HG03064 (cell line): ENCODE results near the gene ARHGAP4.

Experiments
- ATAC-seq: cut with Tn5 transposase; IDR thresholded peaks from one replicate; pipeline ENCODE4 v1.9.1; 2021; ENCODE audit warnings: low read depth; ENCODE audit not compliant: unreplicated experiment

The ARHGAP4 gene

DNA sequence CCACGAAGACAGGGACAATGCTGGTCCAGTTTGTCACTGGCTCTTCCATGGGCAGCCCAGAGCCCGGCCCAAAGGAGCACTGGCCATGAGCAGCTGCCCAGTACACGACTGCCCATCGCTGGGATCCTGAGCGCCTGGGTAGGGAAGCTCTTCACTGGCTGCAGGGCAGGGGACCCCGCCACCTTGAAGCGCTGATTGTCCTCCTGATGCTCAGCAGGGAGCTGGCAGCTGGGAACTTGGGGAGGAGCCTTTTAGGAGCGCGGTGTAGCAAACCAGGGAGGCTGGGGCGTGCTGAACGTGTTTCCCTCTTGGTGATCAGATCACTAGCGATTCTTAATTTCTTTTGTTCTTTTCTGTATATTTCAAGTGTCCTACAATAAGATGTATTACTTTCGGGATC lies 41.9 kb downstream of the ARHGAP4 start:
- ATAC-seq, result no peak

DNA sequence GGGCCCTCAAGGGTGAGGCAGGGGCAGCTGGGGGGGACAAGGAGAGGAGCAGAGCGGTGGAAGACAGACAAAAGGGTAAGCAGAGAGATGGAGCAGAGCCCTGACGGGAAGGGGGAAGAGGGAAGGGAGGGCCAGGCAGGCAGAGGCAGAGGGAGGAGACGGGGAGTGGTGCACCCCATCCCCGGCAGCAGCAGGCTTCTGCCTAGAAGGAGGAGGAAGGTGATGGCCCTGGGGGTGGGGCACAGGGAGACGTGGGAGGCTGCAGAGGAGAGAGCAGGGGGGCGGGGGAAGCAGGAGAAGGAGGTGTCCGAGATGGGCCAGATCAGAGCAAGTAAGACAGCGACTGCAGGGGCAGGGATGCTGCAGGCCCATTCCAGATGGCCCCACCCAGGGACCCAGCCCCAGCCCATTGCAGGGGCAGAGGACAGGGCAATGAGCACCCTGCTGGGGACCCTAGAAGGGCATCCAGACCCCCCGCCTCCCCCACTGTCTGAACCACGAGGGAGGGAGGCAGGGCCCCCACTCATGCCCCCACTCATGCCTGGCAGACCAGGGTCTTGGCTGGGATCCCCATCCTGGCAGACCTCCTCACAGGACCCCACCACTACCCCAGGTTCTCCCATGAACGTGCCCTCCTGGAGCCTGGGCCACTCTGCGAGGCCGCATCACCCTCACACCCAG lies 42.8 kb downstream of the ARHGAP4 start:
- ATAC-seq, result no peak

DNA sequence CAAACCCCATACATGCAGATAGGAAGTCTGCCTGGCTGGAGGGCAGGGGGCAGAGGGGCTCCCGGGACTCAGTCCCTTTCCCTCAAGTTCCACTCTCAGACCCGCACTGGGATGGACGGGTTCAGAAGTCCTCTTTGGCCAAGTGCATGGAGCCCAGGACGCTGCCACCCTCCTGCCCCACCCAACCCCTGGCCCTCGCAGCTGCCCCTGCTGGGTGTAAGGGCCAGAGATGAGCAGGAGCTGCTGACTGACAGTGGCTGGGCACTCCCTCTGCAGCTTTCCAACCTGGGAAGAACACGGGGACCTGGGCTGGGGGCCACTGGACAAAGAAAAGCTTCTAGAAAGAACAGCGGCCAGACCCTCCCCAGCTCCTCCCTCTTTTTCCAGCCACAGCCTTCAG lies 43.5 kb downstream of the ARHGAP4 start:
- ATAC-seq, result no peak

DNA sequence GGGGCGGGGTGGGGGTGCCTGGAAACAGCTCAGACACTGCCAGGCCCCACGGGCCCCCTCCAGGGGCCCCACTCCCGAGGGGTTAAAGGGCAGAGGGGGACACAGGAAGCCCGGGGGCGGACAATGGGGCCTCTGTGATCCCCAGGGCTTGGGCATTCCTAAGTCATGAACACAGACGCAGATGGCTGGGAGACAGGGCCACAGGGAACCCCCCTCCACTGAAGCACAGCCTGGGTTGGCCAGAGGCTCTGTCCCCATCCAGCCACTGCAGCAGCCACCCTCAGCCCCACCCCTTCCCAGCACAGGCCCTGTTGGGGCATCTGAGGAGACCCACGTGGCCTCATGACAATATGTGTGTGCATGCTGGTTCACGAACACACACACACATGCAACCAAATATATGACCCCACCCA lies 44.0 kb downstream of the ARHGAP4 start:
- no peak for ATAC-seq

DNA sequence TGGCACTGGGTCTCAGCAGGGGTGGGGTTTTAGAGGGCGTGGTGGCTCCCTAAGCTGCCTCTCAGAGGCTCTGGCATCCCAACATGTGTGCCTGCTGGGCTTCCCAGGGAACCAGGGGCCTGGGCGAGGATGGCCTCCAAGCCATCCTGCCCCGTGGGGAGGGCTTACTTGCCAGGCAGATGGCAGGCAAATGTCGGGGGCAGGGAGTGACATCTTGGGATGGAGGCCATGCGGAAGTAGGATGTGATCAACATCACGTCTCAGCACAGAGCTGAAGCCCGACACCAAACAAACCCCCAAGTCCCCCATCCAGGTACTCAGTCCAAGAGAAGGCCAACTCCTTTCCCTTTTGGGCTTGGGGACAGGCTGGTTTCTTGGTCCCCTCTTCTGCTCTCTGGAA lies 44.8 kb downstream of the ARHGAP4 start:
- no peak for ATAC-seq

DNA sequence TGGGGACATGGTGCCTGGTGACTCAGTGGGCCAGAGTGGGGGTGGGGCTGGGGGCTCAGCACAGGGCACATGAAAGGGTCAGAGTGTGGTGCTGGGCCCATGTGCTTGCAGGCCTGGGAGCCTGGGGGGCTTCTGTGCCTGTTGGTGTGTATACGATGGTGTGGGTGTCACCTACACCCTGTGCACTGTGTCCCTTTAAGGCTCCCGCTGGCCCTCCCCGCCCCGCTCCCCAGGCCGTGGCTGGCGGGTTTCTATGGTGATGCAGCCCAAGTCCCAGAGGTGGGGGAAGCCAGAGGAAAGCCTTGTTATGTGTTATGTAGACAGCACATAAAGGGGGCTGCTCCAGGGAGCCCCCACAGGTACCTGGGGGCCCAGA lies 45.6 kb downstream of the ARHGAP4 start:
- ATAC-seq, result no peak

DNA sequence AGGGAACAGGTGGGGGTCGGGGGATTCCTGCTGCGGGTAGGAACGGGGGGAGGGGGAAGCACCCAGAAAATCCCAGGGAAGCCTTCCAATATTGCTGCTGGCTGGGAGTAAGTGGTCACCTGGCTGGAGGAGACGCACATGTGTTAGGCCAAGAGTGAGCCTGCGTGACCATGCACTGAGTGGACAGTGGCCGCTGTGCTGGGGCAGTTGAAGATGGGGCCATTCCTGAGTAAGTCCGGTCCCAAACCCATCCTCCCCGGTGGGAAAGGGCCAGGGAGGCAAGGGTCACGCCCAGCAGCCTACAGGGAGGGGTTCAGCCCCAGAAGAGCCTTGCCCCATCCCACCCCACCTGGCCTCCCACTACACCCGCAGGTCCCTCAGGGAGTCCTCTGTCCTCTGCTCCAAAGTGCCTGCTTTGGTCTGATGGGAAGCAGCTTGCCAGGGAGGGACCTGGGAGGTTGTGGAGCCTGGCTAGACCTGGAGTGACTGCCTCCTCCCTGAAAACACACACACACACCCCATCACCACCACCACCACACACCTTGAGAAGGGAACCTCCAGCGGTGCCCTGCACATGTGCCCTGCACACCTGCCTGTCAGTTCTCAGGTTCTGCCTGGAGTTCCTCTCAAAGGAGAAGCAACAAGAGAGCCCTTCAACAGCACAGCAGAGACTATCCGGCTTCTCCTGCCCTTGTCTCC lies 46.2 kb downstream of the ARHGAP4 start:
- ATAC-seq, result no peak

DNA sequence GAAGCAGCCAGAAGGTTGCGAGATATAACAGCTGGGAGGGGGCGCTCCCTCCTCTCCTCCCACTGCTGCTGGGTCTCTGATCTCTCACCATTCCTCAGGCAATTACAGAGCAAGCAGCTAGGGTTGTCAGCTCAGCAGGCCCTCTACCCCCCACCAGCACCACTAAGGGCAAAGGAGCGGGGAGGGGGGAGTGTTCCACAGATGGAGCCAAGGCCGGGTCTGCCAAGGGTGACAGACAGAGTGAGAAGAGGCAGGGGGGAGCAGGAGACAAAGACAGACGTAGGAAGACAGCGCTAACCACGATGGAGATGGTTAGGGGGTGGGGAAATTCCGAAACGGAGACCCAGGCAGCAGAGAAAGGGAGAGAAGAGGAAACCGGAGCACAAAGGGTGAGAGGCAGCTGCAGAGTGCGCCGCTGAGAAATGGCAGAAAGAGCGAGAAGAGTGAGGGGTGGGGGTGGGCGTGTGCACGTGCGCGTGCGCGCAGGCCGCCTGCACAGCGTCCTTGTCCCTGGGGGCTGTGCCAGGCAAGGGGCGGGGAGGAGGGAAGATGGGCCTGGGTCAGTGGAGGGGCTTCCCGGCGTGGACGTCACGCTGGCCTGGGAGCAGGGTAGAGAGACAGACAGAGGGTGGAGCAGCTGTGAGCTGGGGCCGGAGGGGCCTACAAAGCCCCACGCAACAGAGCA lies 47.0 kb downstream of the ARHGAP4 start:
- no peak for ATAC-seq

DNA sequence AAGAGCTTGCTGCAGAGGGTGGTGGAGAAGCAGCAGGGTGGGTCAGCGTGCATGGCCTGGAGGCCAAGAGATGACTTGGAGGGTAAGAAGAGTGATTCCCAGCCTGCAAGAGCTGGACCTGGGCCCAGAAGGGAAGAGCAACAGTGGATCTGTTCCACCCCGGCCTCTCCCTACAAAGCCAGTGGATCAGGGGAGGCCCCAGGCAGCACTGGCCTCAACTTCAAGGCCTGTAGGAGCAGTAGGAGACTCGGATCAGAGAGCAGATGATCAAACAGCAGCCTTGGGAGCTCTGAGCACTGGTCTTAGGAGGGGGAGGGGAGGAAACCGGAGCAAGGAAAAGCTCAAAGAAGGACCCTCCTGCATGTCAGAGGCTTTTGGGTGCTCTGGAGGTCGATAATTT lies 47.7 kb downstream of the ARHGAP4 start:
- ATAC-seq, result no peak

DNA sequence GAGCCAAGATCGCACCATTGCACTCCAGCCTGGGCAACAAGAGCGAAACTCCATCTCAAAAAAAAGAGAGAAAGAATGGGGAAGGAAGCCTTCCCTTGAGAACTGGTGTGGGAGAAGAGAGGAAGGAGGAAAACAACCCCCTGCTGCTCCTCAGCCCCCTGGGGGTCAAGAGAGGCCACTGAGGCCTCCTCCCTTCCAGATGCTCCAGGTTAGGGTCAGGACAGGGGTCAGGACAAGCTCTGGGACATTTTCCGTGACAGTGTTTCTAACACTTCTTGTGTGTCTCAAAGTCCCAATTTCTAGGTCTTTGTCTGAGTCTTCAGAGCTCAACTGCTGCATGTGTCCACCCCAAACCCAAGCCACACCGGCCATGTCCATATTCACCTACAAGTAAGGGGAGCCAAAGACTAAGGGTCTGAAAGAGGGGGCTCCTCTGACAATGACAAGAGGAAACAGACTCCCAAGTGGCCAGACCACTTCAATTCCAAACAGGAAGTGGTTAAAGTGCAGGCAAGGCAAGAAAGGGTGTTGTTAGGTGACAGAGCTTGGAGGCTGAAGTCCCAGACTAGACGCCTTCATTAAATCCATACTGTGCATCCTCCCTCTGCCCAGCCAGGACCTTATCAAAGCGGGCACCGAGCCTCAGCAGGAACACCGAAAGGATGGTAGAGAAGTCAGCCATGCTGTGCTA lies 48.3 kb downstream of the ARHGAP4 start:
- no peak for ATAC-seq

DNA sequence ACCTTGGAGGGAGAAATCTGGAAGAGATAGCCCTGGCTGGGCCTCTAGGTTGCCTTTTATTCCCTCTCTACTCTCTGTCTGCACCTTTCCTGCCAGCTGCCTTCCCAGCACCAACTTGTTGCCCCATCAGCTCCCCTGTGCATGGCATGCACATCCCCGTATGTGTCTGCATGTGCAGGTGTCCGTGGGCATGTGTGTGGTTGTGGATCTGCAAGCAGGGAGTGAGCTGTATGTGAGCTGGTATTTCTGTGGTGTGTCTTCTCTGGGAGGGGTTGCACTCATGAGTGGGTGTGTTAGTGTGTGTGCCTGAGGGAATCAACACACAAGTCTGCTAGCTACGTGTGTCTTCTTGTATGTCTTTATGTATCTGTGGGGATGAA lies 50.0 kb downstream of the ARHGAP4 start:
- no peak for ATAC-seq

DNA sequence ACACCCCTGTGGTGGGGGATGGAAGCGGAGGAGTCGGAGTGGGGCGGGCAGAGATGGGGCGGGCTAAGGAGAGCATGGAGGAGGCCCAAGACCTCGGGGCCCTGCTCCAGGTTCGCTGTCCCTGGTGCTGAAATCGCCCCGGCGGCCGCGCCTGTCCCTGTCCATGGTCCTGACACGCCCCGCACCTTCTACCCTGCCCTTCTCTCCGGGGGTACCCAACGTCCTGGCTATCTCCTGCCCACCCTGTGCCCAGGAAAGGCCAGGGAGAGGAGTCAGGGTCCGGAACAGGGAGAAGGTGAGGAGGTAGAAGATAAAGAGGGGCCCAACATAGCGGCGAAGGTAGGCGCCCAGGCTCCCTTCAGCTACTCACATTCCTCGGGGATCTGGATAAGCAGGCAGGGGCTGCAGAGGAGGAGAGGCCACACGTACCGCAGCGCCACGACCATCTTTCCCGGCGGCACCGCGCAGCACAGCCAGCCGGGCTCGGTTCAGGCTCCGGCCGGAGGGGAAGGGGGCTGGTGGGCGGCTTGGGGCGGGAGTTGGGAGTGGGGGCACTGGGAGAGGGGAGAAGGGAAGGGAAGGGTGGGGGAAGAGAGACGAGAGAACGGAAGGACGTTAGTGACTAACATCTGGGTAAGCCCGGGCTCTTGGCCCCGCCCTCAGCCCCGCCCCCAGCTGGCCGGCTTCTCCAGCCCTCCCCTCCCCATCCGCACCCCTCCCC lies 50.5 kb downstream of the ARHGAP4 start:
- ATAC-seq, result no peak

DNA sequence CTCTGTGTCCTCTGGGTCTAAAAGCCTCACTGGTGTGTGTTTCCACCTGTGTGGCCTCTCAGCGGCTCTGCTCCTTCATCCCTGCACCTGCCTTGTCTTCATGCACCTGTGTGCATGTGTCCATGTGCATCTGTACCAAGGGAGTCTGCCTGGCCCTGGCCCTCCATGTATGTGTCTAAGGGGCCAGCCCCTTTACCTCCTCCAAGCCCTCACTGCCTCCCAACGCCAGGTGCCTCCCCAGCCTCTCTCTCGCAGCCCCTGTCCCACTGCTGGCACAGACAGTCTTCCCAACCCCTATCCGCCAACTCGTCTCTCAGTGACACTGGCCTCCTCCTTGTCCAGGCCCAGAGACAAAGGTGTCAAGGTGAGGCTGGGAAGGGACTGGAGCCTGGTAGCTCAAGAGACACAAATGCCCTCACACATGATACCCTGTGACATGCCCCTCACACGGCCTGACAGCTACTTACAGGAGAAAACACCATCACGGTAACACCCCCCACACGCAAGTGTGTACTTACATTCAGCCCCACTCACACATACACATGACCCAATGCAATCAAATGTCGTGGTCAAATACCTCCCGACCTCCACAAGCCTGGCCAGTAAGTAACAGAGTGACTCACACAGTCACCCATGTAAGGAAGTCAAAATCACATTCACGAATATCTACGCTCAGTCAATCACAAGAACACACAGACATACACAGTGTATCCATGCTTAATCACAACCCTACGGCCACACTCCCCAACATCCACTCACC lies 51.5 kb downstream of the ARHGAP4 start:
- no peak for ATAC-seq

DNA sequence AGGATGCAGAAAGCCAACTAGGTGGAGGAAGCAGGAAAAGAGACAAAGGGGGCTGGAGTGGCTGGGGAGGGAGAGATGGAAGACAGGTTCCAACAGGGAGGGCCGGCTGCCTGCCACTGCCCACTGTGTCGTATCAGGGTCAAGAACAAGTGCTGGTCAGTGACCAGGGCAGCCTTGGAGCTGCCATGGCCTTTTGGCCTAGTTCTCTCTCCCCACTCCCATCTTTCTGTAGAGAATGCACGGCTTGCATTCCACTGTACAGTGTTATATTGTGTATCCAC lies 52.0 kb downstream of the ARHGAP4 start:
- ATAC-seq, result no peak

DNA sequence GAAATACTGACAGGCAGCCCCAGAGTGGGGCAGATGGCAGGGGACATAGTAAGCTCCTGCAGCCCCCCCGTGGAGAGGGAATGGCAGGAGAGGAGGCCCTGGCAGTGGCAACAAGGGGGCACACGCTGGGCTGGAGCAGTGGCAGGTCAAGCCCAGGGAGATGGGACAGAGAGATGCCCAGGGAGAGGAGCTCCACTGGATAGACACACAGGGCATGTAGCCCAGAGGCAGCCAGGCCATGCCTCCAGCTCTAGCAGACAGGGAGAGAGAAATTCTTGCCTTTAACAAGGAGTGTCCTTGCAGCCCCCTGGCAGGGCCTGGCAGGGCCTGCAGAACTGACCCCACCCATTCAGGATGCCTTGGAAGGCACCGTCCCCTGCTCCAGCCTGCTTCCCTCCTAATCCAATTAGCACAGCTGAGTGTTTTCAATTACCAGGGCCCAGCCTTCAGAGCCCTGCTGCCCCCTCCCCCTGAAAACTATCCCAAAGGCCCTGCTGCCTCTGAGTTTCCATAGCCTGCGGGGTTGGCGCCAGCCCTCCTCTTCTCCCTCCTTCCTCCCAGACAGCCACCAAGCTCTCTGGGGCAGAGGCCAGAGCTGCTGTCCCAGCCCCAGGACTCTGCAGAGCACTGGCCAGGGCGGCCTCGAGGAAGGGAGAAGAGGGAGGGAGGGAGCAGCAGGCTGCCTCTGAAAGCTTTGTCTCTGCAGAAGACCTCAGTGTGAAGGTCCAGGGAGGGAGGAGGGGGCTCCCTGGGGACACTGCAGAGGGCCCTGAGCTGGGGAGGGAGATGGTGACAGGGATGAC lies 52.6 kb downstream of the ARHGAP4 start:
- ATAC-seq, result no peak

DNA sequence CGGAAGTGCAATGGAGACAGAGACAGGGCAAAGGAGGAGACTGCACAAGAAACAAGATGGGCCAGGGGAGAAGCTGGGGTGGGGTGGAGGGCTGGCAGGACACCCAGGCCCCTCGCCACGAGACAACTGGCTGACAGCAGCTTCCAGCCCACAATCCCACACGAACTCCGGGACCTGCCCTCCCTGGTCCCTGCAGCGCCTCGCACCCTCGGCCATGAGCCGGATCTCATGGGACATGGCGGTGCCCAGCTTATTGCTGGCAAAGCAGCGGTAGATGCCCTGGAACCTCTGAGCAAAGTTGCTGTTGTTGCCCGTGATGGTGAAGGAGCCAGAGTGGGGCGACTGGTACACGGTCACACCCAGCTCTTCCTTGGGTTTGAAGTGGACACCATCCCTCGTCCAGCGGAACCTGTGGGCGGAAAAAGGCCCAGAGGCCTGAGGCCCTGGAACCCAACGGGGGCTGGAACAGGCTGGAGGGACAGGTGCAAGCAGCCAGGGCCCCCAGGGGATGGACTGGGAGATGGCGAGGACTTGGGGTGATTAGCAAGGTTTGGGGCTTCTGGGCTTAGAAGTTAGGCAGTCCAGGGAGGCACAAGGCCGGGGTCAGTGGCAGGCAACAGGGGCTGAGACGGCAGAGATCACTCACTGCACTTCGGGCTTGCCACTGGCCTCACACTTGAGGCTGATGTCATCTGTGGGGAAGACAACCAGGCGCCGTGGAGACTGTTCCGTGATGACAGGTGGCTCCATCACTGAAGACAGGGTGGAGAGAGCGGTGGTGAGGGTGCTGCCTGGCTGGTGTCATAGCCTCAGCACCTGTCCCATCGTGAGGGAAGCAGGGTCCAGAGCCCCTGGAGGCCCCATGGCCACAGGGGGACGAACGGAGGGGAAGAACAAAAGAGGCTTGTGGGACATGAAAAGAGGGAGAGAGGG lies 53.9 kb downstream of the ARHGAP4 start:
- no peak for ATAC-seq

DNA sequence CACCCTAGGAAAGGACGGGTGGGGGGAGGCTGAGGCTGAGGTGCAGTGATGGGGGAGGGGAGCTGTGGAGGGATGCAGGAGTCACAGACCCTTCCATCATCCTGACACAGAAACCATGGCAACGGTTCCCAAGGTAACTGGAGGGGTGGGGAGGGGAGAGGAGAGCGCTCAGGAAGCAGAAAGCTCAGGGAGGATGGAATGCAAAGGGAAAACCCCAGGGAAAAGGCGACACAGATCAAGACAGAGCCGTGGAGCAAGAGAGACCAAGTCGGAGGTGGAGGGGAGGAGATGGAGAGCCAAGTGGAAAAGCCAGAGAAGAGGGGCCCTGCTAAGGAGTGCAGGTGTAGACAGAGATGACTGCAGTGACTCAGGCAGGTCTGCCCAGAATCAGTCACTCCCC lies 54.6 kb downstream of the ARHGAP4 start:
- no peak for ATAC-seq

DNA sequence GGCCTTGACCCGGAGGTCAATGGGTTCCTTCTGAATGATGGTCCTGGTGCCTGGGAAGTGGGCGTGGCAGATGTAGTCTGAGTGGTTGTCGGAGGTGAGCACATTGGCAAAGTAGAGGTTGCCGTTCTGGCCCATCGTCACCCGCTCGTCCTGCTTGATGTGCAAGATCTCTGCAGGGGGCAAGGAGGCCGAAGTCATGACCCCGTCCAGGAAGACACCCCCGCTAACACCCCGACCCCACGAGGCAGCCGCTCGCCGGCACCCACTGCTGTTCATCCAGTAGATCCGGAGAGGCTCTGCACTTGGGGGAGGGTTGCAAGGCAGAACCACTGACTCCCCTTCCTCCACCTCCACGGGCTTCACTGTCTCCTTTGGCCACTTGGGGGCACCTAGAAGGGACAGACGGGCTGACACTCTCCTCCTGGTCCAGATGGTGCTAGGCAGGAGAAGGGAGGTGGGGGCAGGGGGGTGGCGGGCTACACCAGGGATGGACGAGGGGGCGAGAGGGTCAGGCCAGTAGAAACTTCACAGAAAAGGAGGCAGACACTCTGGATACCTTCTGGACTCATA lies 55.2 kb downstream of the ARHGAP4 start:
- ATAC-seq, result no peak
